Neuronal stem cell (in vitro differentiated cells): Measurements from ENCODE around the gene HOXA13.

Experiments used
- DNase-seq: peaks from one replicate; pipeline ENCODE4 v3.0.0-alpha.2; 2013; ENCODE audit warnings: low spot score
- H2AFZ ChIP-seq: one replicate; pipeline ENCODE4 v1.6.1; 2013; ENCODE audit warnings: mild to moderate bottlenecking, low read length, inconsistent platforms
- H2AK5ac ChIP-seq: 2 replicates; pipeline ENCODE4 v1.6.1; 2013; ENCODE audit warnings: low read depth, mild to moderate bottlenecking, inconsistent platforms, low read length, moderate library complexity, mixed read lengths
- H2BK120ac ChIP-seq: 2 replicates; pipeline ENCODE4 v1.6.1; 2013; ENCODE audit warnings: low read depth, mild to moderate bottlenecking, inconsistent platforms, low read length, moderate library complexity, mixed read lengths
- H2BK12ac ChIP-seq: one replicate; pipeline ENCODE4 v1.6.1; 2013; ENCODE audit warnings: low read length, inconsistent platforms
- H2BK15ac ChIP-seq: 2 replicates; pipeline ENCODE4 v1.6.1; 2013; ENCODE audit warnings: mild to moderate bottlenecking, low read length, inconsistent platforms, mixed read lengths
- H2BK5ac ChIP-seq: one replicate; pipeline ENCODE4 v1.6.1; 2013; ENCODE audit warnings: inconsistent platforms, mild to moderate bottlenecking, low read length, moderate library complexity
- H3K14ac ChIP-seq: one replicate; pipeline ENCODE4 v1.6.1; 2013; ENCODE audit warnings: low read length, inconsistent platforms
- H3K18ac ChIP-seq: 2 replicates; pipeline ENCODE4 v1.6.1; 2013; ENCODE audit warnings: low read length, inconsistent platforms
- H3K23ac ChIP-seq: 2 replicates; pipeline ENCODE4 v1.6.1; 2013; ENCODE audit warnings: low read depth, mild to moderate bottlenecking, mixed read lengths, low read length, inconsistent platforms; ENCODE audit not compliant: poor library complexity
- H3K27ac ChIP-seq: replicated peaks from 3 replicates; pipeline ENCODE4 v1.5.1; 2013; ENCODE audit warnings: low read length, inconsistent platforms
- H3K27me3 ChIP-seq, 3 experiments: 2 replicates each; pipeline ENCODE4 v1.6.1; 2013; ENCODE audit warnings: low read length in 3 of 3, mild to moderate bottlenecking in 2 of 3, inconsistent platforms in 1 of 3, low read depth in 1 of 3, mixed read lengths in 1 of 3, moderate library complexity in 1 of 3; ENCODE audit not compliant: control insufficient read depth in 3 of 3, insufficient read depth in 3 of 3
- H3K36me3 ChIP-seq, 2 donors: replicated peaks in 1 of 2; 2 replicates each; pipeline ENCODE4 v1.6.1; 2013; ENCODE audit warnings: low read length in 2 of 2; ENCODE audit not compliant: control insufficient read depth in 2 of 2, insufficient read depth in 2 of 2
- H3K4ac ChIP-seq: 2 replicates; pipeline ENCODE4 v1.6.1; 2013; ENCODE audit warnings: inconsistent platforms, mild to moderate bottlenecking, low read length, moderate library complexity
- H3K4me1 ChIP-seq, 2 donors: 1 replicate in 1 of 2; 2 replicates in 1 of 2; pipeline ENCODE4 v1.6.1; 2013; ENCODE audit warnings: low read length in 2 of 2, low read depth in 1 of 2; ENCODE audit not compliant: control insufficient read depth in 2 of 2, insufficient read depth in 1 of 2
- H3K4me2 ChIP-seq: one replicate; pipeline ENCODE4 v1.6.1; 2013; ENCODE audit warnings: mild to moderate bottlenecking, low read length, inconsistent platforms; ENCODE audit not compliant: insufficient read depth, poor library complexity, severe bottlenecking
- H3K4me3 ChIP-seq, 2 donors: 2 replicates each; pipeline ENCODE4 v1.5.1; 2013; ENCODE audit warnings: low read length in 2 of 2, mild to moderate bottlenecking in 2 of 2, inconsistent platforms in 1 of 2, moderate library complexity in 1 of 2
- H3K79me1 ChIP-seq: one replicate; pipeline ENCODE4 v1.6.1; 2013; ENCODE audit warnings: low read depth, mild to moderate bottlenecking, inconsistent platforms, low read length, moderate library complexity
- H3K9ac ChIP-seq: one replicate; pipeline ENCODE4 v1.6.1; 2013; ENCODE audit warnings: mild to moderate bottlenecking, low read depth, low read length, inconsistent platforms; ENCODE audit not compliant: poor library complexity
- H3K9me3 ChIP-seq, 2 donors: replicated peaks in 1 of 2; 2 replicates each; pipeline versions ENCODE3 to v1.6.1; 2013; ENCODE audit warnings: low read length in 2 of 2, mild to moderate bottlenecking in 2 of 2, inconsistent platforms in 1 of 2, low read depth in 1 of 2, mixed read lengths in 1 of 2, moderate library complexity in 1 of 2; ENCODE audit not compliant: control insufficient read depth in 2 of 2, insufficient read depth in 1 of 2
- H4K8ac ChIP-seq: one replicate; pipeline ENCODE4 v1.6.1; 2013; ENCODE audit warnings: low read depth, mild to moderate bottlenecking, inconsistent platforms, low read length, moderate library complexity
- H4K91ac ChIP-seq: one replicate; pipeline ENCODE4 v1.6.1; 2013; ENCODE audit warnings: low read length, low read depth, mild to moderate bottlenecking, inconsistent platforms; ENCODE audit not compliant: poor library complexity
- WGBS, 2 donors: extraction: QIAGEN DNeasy Blood & Tissue Kit; methylation state at CpG; one replicate each; pipeline ENCODE4 v1.1.7; 2013; ENCODE audit warnings: missing lambda C conversion rate in 2 of 2, mixed read lengths in 1 of 2; ENCODE audit not compliant: insufficient read length in 2 of 2, insufficient replicate concordance in 1 of 2; ENCODE audit errors: extremely low coverage in 2 of 2; 5-methylcytosine and 5-hydroxymethylcytosine counted together

HOXA13 gene

GRCh38 chr7:27168265-27168947 lies 31.5 kb downstream of the HOXA13 start:
- WGBS, 2 donors = no CpG with 5 or more reads among the region's 25 CpGs
- Histone ChIP-seq H2AFZ (no peak overlapping the region), H3K9me3 (peaks cover 0 to 29% of the 10 kb centered on the region in 2 donors), H4K91ac (no peak overlapping the region), H3K23ac (no peak overlapping the region), H2BK12ac (no peak overlapping the region), H3K4ac (no peak overlapping the region), H3K4me1 (no peaks in the 10 kb centered on the region), H3K27me3 (peaks cover 87 to 99% (median 94%) of the 10 kb centered on the region in 3 experiments), H4K8ac (no peak overlapping the region), H3K27ac (no peak overlapping the region), H3K9ac (no peak overlapping the region), H2BK15ac (no peak overlapping the region), H2AK5ac (no peak overlapping the region), H2BK5ac (no peak overlapping the region), H3K36me3 (no peaks in the 10 kb centered on the region), H2BK120ac (no peak overlapping the region), H3K14ac (no peak overlapping the region), H3K18ac (no peak overlapping the region), H3K4me3 (no peak overlapping the region), H3K4me2 (no peak overlapping the region), H3K79me1 (no peaks in the 10 kb centered on the region)
- no peak for DNase-seq

GRCh38 chr7:27167916-27168264 lies 32.0 kb downstream of the HOXA13 start:
- no peaks in the 10 kb centered on the region for H3K79me1 ChIP-seq
- no peak overlapping the region for H2BK15ac ChIP-seq
- H2BK120ac ChIP-seq = no peak overlapping the region
- no peak overlapping the region for H3K27ac ChIP-seq
- DNase-seq = no peak
- H3K14ac ChIP-seq = no peak overlapping the region
- H4K8ac ChIP-seq = no peak overlapping the region
- H4K91ac ChIP-seq = no peak overlapping the region
- no peak overlapping the region for H2BK12ac ChIP-seq
- H2AK5ac ChIP-seq = no peak overlapping the region
- no peak overlapping the region for H2BK5ac ChIP-seq
- peaks cover 84 to 99% (median 94%) of the 10 kb centered on the region in 3 experiments for H3K27me3 ChIP-seq
- no peak overlapping the region for H3K4me3 ChIP-seq
- no peak overlapping the region for H3K18ac ChIP-seq
- H3K9ac ChIP-seq = no peak overlapping the region
- H3K4me2 ChIP-seq = no peak overlapping the region
- H2AFZ ChIP-seq = no peak overlapping the region
- no peak overlapping the region for H3K23ac ChIP-seq
- no CpG with 5 or more reads among the region's 4 CpGs for whole genome bisulfite sequencing, 2 donors
- H3K9me3 ChIP-seq = peaks cover 0 to 31% of the 10 kb centered on the region in 2 donors
- no peaks in the 10 kb centered on the region for H3K36me3 ChIP-seq
- H3K4me1 ChIP-seq = no peaks in the 10 kb centered on the region
- no peak overlapping the region for H3K4ac ChIP-seq

GRCh38 chr7:27166531-27167505 lies 33.1 kb downstream of the HOXA13 start:
- H3K4me2 ChIP-seq = no peak overlapping the region
- no CpG with 5 or more reads among the region's 50 CpGs for WGBS, 2 donors
- no peak overlapping the region for H3K23ac ChIP-seq
- H3K9ac ChIP-seq = no peak overlapping the region
- no peak overlapping the region for H2BK15ac ChIP-seq
- H3K27ac ChIP-seq = no peak overlapping the region
- H3K79me1 ChIP-seq = peaks cover 2% of the 10 kb centered on the region
- no peak overlapping the region for H4K8ac ChIP-seq
- no peaks in the 10 kb centered on the region for H3K4me1 ChIP-seq
- no peak overlapping the region for H3K4me3 ChIP-seq
- H2AFZ ChIP-seq = peak overlapping the region; percentile 17
- no peak overlapping the region for H3K4ac ChIP-seq
- H2AK5ac ChIP-seq = no peak overlapping the region
- H3K27me3 ChIP-seq = peaks cover 79 to 99% (median 92%) of the 10 kb centered on the region in 3 experiments
- peaks cover 0 to 27% of the 10 kb centered on the region in 2 donors for H3K9me3 ChIP-seq
- no peak overlapping the region for H3K18ac ChIP-seq
- no peak for DNase-seq
- H3K14ac ChIP-seq = no peak overlapping the region
- peak overlapping the region; percentile 61 for H2BK120ac ChIP-seq
- H2BK12ac ChIP-seq = no peak overlapping the region
- H2BK5ac ChIP-seq = no peak overlapping the region
- no peaks in the 10 kb centered on the region for H3K36me3 ChIP-seq
- no peak overlapping the region for H4K91ac ChIP-seq

GRCh38 chr7:27165996-27166530 lies 33.8 kb downstream of the HOXA13 start:
- no peaks in the 10 kb centered on the region for H3K36me3 ChIP-seq
- H3K18ac ChIP-seq = no peak overlapping the region
- no peak overlapping the region for H2AK5ac ChIP-seq
- H2BK120ac ChIP-seq = peak overlapping the region; percentile 61
- peaks cover 0 to 27% of the 10 kb centered on the region in 2 donors for H3K9me3 ChIP-seq
- H3K27me3 ChIP-seq = peaks cover 74 to 96% (median 91%) of the 10 kb centered on the region in 3 experiments
- DNase-seq = no peak
- H4K8ac ChIP-seq = no peak overlapping the region
- H2BK12ac ChIP-seq = no peak overlapping the region
- no peak overlapping the region for H4K91ac ChIP-seq
- peak overlapping the region; percentile 17 for H2AFZ ChIP-seq
- H2BK15ac ChIP-seq = no peak overlapping the region
- H3K9ac ChIP-seq = no peak overlapping the region
- H3K4me2 ChIP-seq = no peak overlapping the region
- H3K79me1 ChIP-seq = peaks cover 2% of the 10 kb centered on the region
- H3K14ac ChIP-seq = no peak overlapping the region
- no CpG with 5 or more reads among the region's 46 CpGs for WGBS, 2 donors
- no peaks in the 10 kb centered on the region for H3K4me1 ChIP-seq
- H3K4me3 ChIP-seq = no peak overlapping the region
- H2BK5ac ChIP-seq = no peak overlapping the region
- no peak overlapping the region for H3K4ac ChIP-seq
- no peak overlapping the region for H3K23ac ChIP-seq
- H3K27ac ChIP-seq = no peak overlapping the region
